Measurements from ENCODE around the gene DEDD2. TPM values are rescaled to one million over a fixed set of nuclear protein-coding genes. Genes with fewer than 3 reads are reported as not detected.
A peak's percentile ranks its signal among the peaks of the same experiment; 100 is the strongest.

Gene DEDD2
- total RNA-seq, 1 donor from 2014 or later = 23.7 TPM

DNA sequence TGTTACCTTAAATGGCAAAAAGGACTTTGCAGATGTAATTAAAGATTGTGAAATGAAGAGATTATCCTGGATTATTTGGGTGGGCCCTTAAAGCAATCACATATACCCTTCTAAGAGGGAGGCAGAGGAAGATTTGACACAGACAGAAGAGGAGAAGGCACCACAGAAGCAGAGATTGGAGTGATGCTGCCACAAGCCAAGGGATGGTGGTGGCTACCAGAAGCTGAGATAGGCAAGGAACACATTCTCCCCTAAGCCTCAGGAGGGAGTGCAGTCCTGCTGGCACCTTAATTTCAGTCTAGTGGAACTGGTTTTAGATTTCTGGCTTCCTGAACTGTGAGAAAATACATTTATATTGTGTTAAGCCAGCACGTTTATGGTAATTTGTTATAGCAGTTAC is 24.2 kb downstream of the DEDD2 start:
- Mint-ChIP-seq H3K27me3 (peaks cover 39% of the 10 kb centered on the region), H3K27ac (no peak overlapping the region), H3K36me3 (peaks cover 7% of the 10 kb centered on the region), H3K4me3 (no peak overlapping the region), H3K4me1 (ENCODE audit: unreplicated experiment) (peaks cover 3% of the 10 kb centered on the region), H3K9me3 (peaks cover 4% of the 10 kb centered on the region)
- TF ChIP-seq, protein P1, sequence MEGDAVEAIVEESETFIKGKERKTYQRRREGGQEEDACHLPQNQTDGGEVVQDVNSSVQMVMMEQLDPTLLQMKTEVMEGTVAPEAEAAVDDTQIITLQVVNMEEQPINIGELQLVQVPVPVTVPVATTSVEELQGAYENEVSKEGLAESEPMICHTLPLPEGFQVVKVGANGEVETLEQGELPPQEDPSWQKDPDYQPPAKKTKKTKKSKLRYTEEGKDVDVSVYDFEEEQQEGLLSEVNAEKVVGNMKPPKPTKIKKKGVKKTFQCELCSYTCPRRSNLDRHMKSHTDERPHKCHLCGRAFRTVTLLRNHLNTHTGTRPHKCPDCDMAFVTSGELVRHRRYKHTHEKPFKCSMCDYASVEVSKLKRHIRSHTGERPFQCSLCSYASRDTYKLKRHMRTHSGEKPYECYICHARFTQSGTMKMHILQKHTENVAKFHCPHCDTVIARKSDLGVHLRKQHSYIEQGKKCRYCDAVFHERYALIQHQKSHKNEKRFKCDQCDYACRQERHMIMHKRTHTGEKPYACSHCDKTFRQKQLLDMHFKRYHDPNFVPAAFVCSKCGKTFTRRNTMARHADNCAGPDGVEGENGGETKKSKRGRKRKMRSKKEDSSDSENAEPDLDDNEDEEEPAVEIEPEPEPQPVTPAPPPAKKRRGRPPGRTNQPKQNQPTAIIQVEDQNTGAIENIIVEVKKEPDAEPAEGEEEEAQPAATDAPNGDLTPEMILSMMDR (conservative IDR thresholded peaks at IDR 0.05) = no peak
- no peak for DNase-seq (ENCODE audit: extremely low spot score, unreplicated experiment)

GRCh38 chr19:42191855-42192254 is 25.6 kb downstream of the DEDD2 start:
- peak overlapping the region; percentile 89 for H3K27ac Mint-ChIP-seq
- H3K9me3 Mint-ChIP-seq = peaks cover 4% of the 10 kb centered on the region
- TF ChIP-seq, protein P1 (conservative IDR thresholded peaks at IDR 0.05) = no peak
- H3K27me3 Mint-ChIP-seq = peaks cover 45% of the 10 kb centered on the region
- peaks cover 4% of the 10 kb centered on the region for H3K36me3 Mint-ChIP-seq
- peaks cover 3% of the 10 kb centered on the region for H3K4me1 Mint-ChIP-seq (ENCODE audit: unreplicated experiment)
- peak overlapping the region; percentile 9 for H3K4me3 Mint-ChIP-seq
- DNase-seq (ENCODE audit: extremely low spot score, unreplicated experiment) = no peak

DNA sequence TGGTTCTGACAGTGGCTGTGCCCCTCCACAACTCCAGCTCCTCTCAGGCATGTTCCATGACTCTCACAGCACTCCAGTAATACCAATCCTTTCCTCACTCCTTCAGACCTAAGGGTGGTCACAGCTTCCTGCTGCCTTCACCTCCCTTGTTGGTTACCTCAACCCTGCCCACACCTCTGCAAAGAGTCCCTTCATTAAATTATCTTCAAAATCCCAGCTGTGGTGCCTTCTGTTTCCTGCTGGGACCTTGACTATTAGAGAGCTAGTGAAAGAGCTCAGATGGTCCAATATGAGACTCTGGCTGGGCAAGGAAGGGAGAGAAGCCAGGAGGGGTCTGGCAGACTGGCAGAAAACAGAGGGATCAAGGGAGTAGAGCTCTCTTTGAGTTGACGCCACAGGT is 26.1 kb downstream of the DEDD2 start:
- no peak overlapping the region for H3K4me3 Mint-ChIP-seq
- TF ChIP-seq, protein P1 (conservative IDR thresholded peaks at IDR 0.05) = no peak
- peak overlapping the region; percentile 89 for H3K27ac Mint-ChIP-seq
- H3K4me1 Mint-ChIP-seq (ENCODE audit: unreplicated experiment) = peaks cover 3% of the 10 kb centered on the region
- DNase-seq (ENCODE audit: extremely low spot score, unreplicated experiment) = no peak
- H3K9me3 Mint-ChIP-seq = peaks cover 4% of the 10 kb centered on the region
- peaks cover 50% of the 10 kb centered on the region for H3K27me3 Mint-ChIP-seq
- H3K36me3 Mint-ChIP-seq = peaks cover 4% of the 10 kb centered on the region

DNA sequence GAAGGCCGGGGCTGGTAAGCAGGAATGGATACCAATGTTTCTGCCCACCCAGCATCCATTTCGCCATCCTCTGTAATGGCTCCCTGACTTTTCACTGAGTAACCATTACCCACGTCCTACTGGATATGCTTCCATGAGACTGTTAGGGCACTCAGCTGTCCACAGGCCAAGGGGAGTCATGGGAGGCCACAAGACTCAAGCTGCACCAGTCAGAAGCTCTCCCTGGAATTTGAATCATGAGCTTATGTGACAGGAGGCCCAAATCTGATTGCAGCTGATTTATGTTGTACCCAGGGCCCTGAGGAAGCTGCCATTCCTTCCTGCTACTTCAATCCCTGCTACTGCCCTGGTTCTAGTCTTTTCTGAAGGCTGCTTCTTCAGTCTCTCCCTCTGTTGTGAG is 28.3 kb downstream of the DEDD2 start:
- Mint-ChIP-seq H3K36me3 (peaks cover 4% of the 10 kb centered on the region), H3K4me1 (ENCODE audit: unreplicated experiment) (peaks cover 12% of the 10 kb centered on the region), H3K27me3 (peaks cover 64% of the 10 kb centered on the region), H3K27ac (no peak overlapping the region), H3K9me3 (peaks cover 4% of the 10 kb centered on the region), H3K4me3 (no peak overlapping the region)
- DNase-seq (ENCODE audit: extremely low spot score, unreplicated experiment) = no peak
- TF ChIP-seq, protein P1 (conservative IDR thresholded peaks at IDR 0.05) = no peak

DNA sequence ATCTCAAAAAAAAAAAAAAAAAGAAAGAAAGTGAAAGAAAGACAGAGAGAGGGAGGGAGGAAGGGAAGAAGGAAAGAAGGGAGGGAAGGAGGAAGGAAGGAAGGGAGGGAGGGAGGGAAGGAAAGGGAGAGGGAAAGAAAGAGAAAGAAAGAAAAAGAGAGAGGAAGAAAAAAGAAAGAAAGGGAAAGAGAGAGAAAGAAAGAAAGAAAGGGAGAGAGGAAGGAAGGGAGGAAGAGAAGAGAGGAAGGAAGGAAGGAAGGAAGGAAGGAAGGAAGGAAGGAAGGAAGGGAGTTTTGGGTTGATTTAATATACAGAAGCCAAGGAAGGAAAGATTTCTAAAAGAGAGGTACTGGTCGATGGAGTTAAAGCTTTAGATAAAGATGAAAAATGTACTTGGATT is 28.8 kb downstream of the DEDD2 start:
- H3K27ac Mint-ChIP-seq = no peak overlapping the region
- TF ChIP-seq, protein P1 (conservative IDR thresholded peaks at IDR 0.05) = no peak
- DNase-seq (ENCODE audit: extremely low spot score, unreplicated experiment) = no peak
- no peak overlapping the region for H3K4me3 Mint-ChIP-seq
- H3K9me3 Mint-ChIP-seq = peaks cover 4% of the 10 kb centered on the region
- H3K27me3 Mint-ChIP-seq = peaks cover 62% of the 10 kb centered on the region
- peaks cover 4% of the 10 kb centered on the region for H3K36me3 Mint-ChIP-seq
- peaks cover 12% of the 10 kb centered on the region for H3K4me1 Mint-ChIP-seq (ENCODE audit: unreplicated experiment)

DNA sequence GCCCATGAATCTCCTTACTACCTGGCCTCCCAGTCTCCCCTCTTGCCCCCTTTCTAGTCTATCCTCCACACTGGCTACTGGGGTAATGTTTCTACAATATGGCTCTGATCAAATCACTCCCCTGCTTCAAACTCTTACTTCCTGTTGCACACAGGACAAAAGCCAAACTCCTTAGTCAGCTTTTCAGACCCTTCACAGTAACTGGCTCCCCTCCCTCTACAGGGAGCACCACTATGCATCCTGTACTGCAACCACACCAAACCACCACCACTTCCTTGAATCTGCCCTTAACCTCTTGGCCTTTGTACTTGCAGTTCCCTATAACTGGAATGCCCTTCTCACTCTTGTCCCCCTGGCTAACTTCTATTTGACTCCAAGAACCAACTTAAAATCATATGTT is 32.2 kb downstream of the DEDD2 start:
- Mint-ChIP-seq H3K27me3 (peaks cover 62% of the 10 kb centered on the region), H3K9me3 (no peaks in the 10 kb centered on the region), H3K36me3 (no peaks in the 10 kb centered on the region), H3K4me3 (no peak overlapping the region), H3K27ac (no peak overlapping the region), H3K4me1 (ENCODE audit: unreplicated experiment) (peaks cover 9% of the 10 kb centered on the region)
- TF ChIP-seq, protein P1 (conservative IDR thresholded peaks at IDR 0.05) = no peak
- no peak for DNase-seq (ENCODE audit: extremely low spot score, unreplicated experiment)
